ENCODE measurements around the gene SIX1.

DNA sequence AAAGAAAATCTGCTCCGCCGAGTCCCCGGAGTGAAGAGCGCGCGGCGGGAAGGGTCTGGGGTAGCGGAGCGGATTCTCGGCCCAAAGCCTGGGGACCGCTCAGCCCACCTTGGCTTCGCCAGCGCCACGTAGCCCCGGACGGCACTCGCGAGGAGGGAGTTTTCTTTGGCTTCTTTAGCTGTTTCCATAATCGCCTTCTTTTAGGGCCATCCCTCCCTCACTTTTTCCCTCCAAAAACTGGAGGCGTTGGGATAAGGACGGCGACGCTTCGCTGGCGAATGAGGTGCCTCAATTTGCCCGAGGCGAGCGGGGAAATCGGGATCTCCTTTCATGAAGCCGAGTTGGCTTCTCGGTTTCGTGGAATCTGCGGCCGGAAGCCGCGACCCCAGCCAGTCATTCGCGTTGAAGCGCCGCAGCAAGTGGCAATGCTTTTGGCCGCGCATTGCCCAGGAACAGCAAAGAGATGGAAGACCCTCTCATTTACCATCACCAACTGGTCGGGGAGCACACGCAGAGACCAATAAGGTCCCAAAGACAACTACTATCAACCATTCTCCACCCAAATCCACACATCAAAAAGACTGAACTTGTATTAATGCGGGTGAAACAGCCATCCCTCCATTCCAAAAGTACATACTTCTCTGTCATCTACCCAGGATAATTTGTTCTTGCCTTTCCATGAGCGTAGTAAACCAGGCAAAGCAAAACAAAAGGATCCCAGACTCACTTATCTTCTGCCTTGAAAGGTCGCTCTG is 8.4 kb upstream of the SIX1 start:
- TF ChIP-seq ISL1 (CRISPR knock-in tag; IDR thresholded peaks at IDR 0.05) (no peak), TOX (CRISPR knock-in tag; IDR thresholded peaks at IDR 0.05; ENCODE audit: borderline replicate concordance) (no peak), ARNTL (CRISPR knock-in tag; IDR thresholded peaks at IDR 0.05; ENCODE audit: borderline replicate concordance, low read depth) (no peak), GLIS3 (CRISPR knock-in tag; IDR thresholded peaks at IDR 0.05) (no peak), ZFP3 (CRISPR knock-in tag; IDR thresholded peaks at IDR 0.05) (no peak), SNAI2 (CRISPR knock-in tag; IDR thresholded peaks at IDR 0.05) (no peak), ZNF8 (CRISPR knock-in tag; IDR thresholded peaks at IDR 0.05) (no peak), CSDC2 (CRISPR knock-in tag; IDR thresholded peaks at IDR 0.05) (no peak), ZFP30 (CRISPR knock-in tag; IDR thresholded peaks at IDR 0.05) (no peak), OSR1 (CRISPR knock-in tag; IDR thresholded peaks at IDR 0.05) (no peak)
- TF ChIP-seq, protein P1, sequence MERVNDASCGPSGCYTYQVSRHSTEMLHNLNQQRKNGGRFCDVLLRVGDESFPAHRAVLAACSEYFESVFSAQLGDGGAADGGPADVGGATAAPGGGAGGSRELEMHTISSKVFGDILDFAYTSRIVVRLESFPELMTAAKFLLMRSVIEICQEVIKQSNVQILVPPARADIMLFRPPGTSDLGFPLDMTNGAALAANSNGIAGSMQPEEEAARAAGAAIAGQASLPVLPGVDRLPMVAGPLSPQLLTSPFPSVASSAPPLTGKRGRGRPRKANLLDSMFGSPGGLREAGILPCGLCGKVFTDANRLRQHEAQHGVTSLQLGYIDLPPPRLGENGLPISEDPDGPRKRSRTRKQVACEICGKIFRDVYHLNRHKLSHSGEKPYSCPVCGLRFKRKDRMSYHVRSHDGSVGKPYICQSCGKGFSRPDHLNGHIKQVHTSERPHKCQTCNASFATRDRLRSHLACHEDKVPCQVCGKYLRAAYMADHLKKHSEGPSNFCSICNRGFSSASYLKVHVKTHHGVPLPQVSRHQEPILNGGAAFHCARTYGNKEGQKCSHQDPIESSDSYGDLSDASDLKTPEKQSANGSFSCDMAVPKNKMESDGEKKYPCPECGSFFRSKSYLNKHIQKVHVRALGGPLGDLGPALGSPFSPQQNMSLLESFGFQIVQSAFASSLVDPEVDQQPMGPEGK (CRISPR knock-in tag; IDR thresholded peaks at IDR 0.05; ENCODE audit: borderline replicate concordance): no peak
- TF ChIP-seq, protein P2, sequence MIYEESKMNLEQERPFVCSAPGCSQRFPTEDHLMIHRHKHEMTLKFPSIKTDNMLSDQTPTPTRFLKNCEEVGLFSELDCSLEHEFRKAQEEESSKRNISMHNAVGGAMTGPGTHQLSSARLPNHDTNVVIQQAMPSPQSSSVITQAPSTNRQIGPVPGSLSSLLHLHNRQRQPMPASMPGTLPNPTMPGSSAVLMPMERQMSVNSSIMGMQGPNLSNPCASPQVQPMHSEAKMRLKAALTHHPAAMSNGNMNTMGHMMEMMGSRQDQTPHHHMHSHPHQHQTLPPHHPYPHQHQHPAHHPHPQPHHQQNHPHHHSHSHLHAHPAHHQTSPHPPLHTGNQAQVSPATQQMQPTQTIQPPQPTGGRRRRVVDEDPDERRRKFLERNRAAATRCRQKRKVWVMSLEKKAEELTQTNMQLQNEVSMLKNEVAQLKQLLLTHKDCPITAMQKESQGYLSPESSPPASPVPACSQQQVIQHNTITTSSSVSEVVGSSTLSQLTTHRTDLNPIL (CRISPR knock-in tag; IDR thresholded peaks at IDR 0.05; ENCODE audit: low read depth): no peak
- TF ChIP-seq, protein P3, sequence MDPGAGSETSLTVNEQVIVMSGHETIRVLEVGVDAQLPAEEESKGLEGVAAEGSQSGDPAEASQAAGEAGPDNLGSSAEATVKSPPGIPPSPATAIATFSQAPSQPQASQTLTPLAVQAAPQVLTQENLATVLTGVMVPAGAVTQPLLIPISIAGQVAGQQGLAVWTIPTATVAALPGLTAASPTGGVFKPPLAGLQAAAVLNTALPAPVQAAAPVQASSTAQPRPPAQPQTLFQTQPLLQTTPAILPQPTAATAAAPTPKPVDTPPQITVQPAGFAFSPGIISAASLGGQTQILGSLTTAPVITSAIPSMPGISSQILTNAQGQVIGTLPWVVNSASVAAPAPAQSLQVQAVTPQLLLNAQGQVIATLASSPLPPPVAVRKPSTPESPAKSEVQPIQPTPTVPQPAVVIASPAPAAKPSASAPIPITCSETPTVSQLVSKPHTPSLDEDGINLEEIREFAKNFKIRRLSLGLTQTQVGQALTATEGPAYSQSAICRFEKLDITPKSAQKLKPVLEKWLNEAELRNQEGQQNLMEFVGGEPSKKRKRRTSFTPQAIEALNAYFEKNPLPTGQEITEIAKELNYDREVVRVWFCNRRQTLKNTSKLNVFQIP (CRISPR knock-in tag; IDR thresholded peaks at IDR 0.05; ENCODE audit: borderline replicate concordance, low read depth): no peak

Measured in SK-N-SH treated with all-trans-retinoic acid at 6 μM for 48 hours (cell line).